ENCODE results near the gene PODNL1.

Gene PODNL1, protein sequence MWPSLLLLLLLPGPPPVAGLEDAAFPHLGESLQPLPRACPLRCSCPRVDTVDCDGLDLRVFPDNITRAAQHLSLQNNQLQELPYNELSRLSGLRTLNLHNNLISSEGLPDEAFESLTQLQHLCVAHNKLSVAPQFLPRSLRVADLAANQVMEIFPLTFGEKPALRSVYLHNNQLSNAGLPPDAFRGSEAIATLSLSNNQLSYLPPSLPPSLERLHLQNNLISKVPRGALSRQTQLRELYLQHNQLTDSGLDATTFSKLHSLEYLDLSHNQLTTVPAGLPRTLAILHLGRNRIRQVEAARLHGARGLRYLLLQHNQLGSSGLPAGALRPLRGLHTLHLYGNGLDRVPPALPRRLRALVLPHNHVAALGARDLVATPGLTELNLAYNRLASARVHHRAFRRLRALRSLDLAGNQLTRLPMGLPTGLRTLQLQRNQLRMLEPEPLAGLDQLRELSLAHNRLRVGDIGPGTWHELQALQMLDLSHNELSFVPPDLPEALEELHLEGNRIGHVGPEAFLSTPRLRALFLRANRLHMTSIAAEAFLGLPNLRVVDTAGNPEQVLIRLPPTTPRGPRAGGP

DNA sequence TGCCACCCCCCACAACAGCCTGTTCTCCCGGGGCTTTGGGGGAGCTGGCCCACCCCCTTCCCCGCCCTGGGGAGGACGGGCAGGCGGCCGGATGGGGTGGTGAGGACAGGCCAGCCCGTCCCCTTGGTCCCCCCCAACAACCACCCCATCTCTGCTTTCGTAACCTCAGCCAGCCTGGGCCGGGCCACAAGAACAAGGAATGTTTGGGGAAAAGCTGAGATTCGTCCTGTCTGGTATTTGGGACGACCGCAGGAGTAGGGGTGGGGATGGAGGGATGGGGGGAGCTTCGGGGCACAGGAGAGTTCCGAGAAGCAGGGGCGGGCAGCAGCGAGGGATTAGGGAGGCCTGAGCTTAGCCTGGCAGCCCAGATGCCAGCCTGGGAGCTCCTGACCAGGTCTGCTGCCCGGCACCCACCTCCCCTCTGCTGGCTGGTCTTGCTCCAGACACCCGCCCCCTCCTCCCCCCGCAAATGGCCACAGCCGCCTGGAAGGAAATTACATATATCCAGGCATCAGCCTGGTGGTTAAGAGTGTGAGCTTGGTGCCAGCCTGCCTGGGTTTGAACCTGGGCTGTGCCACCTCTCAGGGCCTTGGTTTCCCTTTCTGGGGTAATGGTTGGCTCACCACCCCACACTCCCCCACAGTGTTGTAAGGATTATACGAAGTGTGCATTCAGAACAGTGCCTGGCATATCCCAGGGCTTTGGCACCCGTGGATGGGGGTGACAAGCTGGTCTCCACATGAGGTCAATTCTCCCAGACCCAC, at the start of gene PODNL1:
PODNL1 (minus strand) TSS at position 117 of the 764 bp plus-strand sequence. CDS start 236 bp downstream, outside the sequence.
- TF ChIP-seq, protein P1, sequence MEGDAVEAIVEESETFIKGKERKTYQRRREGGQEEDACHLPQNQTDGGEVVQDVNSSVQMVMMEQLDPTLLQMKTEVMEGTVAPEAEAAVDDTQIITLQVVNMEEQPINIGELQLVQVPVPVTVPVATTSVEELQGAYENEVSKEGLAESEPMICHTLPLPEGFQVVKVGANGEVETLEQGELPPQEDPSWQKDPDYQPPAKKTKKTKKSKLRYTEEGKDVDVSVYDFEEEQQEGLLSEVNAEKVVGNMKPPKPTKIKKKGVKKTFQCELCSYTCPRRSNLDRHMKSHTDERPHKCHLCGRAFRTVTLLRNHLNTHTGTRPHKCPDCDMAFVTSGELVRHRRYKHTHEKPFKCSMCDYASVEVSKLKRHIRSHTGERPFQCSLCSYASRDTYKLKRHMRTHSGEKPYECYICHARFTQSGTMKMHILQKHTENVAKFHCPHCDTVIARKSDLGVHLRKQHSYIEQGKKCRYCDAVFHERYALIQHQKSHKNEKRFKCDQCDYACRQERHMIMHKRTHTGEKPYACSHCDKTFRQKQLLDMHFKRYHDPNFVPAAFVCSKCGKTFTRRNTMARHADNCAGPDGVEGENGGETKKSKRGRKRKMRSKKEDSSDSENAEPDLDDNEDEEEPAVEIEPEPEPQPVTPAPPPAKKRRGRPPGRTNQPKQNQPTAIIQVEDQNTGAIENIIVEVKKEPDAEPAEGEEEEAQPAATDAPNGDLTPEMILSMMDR (IDR thresholded peaks at IDR 0.05; ENCODE audit: borderline replicate concordance, control extremely low read depth, extremely low read depth, insufficient read depth, missing control alignments) = no peak
- no peak for DNase-seq (ENCODE audit: low spot score)
- in situ Hi-C loops (cut with MboI; ENCODE audit: low sequenced_read_pairs, unreplicated experiment) = no loop called here

DNA sequence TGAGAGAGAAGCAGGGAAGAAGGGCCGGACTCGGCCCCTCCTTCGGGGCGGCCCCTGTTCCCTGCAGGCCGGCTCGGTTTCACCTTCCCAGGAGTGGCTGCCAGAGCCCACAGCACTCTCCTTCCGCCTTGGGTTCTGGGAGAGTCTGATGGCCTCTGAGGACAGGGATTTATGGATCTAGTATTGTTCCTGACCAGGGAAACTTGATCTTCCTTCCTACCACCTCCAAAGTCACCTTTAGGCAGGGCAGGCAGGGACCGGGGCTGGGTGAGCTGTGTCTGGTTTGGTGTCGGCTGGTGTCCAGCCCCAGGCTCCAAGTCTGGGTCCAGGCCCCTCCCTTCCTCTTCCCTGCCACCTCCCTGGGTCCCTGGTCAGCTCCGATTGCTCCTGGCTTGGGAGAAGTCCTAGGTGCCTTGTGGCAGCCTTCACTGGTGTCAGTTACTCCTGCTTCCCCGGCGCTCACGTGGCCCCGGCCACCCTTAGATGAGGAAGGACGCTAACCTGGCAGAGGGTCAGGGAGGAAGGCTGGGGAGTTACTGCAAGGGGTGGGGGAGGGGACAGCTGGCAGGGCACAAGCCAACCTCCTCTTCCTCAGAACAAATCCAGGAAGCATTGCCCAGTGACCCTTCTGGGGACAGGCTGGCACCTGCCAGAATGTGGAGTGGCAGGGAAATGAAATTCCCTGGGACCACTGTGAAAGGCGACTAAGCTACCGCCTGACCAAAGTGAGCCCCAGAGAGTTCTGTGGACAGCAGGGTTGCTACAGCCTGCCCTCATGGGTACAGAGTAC, 49.1 kb upstream of the PODNL1 start:
- DNase-seq (ENCODE audit: low spot score) = no peak
- in situ Hi-C loops (cut with MboI; ENCODE audit: low sequenced_read_pairs, unreplicated experiment) = no loop called here
- TF ChIP-seq, protein P1 (IDR thresholded peaks at IDR 0.05; ENCODE audit: borderline replicate concordance, control extremely low read depth, extremely low read depth, insufficient read depth, missing control alignments) = no peak

DNA sequence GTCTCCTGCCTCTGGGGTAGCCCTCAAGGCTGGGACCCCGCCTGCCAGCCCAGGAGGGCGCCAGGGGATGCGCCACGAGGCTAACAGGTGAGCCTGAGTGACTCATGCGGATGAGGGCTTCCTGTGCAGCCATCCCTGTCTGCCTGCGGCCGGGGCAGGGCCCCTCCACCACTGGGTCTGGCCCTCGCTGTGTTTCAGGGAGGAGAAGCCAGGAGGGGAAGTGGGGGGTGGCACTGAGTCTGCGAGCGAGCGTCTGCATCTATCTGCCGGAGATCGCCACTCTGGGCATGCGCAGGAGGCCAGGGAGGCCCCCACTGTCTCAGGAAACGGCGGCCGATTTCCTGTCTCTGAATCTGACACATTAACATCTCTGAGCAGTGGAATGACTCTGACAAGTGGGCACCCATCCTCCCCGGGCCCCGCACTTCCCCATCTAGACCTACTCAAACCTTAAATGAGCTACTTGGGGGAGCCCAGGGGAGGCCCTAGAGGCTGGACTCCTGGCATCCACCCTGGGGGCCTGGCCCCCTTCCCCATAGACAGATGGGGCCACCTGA, 48.2 kb upstream of the PODNL1 start:
- peak; percentile 100 for DNase-seq (ENCODE audit: low spot score)
- TF ChIP-seq, protein P1 (IDR thresholded peaks at IDR 0.05; ENCODE audit: borderline replicate concordance, control extremely low read depth, extremely low read depth, insufficient read depth, missing control alignments) = no peak
- in situ Hi-C loops (cut with MboI; ENCODE audit: low sequenced_read_pairs, unreplicated experiment) = no loop called here

DNA sequence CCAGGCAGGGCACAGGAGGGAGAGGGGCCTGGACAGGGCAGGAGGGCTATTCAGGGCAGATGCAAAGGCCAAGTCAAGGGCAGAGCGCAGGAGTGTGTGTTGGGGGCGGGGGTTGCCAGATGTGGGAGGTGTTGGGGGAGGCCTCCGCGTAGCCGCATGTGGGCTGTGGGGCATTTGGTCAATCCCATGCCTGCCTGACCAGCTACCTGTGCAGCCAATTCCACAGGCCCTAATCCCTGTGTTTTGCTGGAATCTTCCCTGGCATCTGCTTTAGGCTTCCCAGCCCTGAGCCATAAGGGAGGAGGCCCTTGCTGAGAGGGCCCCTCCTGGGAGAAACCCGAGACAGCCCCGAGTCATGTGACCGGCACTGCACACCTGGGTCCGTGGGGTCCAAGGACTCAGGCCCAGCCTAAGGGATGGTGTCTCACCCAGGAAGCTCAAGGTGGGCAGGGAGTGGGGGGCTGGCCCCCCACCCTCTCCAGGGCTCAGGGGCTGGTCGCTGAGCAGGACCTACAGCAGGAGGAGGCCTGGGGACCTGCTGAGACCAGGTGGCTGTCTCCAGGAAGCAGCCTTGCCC, 47.6 kb upstream of the PODNL1 start:
- in situ Hi-C loops (cut with MboI; ENCODE audit: low sequenced_read_pairs, unreplicated experiment) = no loop called here
- no peak for DNase-seq (ENCODE audit: low spot score)

DNA sequence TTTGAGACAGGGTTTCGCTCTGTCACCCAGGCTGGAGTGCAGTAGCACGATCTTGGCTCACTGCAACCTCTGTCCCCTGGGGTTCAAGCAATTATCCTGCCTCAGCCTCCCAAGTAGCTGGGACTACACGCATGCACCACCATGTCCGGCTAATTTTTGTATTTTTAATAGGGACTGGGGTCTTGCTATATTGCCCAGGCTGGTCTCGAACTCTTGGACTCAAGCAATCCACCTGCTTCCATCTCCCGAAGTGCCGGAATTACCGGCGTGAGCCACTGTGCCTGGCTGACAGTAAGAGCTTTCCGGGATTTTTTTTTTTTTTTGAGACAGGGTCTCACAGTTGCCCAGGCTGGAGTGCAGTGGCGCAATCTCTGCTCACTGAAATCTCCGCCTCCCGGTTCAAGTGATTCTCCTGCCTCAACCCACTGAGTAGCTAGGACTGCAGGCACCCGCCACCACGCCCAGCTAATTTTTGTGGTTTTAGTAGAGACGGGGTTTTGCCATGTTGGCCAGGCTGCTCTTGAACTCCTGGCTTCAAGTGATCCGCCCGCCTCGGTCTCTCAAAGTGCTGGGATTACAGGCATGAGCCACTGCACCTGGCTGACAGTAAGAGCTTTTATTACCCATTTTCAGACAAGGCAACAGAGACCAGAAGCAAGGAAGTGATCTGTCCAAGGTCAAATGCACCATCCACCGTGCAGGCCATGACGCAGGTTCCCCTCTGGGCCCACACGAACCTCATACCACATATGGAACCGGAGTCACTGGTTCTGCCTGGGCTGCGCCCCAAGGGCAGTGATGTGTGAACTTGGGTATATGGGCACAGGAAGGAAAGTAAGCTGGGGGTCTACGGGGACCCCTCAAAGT, 46.9 kb upstream of the PODNL1 start:
- in situ Hi-C loops (cut with MboI; ENCODE audit: low sequenced_read_pairs, unreplicated experiment) = no loop called here
- TF ChIP-seq, protein P1 (IDR thresholded peaks at IDR 0.05; ENCODE audit: borderline replicate concordance, control extremely low read depth, extremely low read depth, insufficient read depth, missing control alignments) = no peak
- no peak for DNase-seq (ENCODE audit: low spot score)

More for the DNA sequence above, 47.6 kb upstream of the PODNL1 start:
- TF ChIP-seq, protein P1 (IDR thresholded peaks at IDR 0.05; ENCODE audit: borderline replicate concordance, control extremely low read depth, extremely low read depth, insufficient read depth, missing control alignments) = no peak
